Measurements from ENCODE around the gene FEZ2. TPM values are rescaled to one million over a fixed set of nuclear protein-coding genes. Genes with fewer than 3 reads are reported as not detected.

FEZ2 gene
- polyA plus RNA-seq, 1 donor (not counting 4 experiments of a cell fraction or from before 2014, with no cell fraction given) = 56.2 TPM

DNA sequence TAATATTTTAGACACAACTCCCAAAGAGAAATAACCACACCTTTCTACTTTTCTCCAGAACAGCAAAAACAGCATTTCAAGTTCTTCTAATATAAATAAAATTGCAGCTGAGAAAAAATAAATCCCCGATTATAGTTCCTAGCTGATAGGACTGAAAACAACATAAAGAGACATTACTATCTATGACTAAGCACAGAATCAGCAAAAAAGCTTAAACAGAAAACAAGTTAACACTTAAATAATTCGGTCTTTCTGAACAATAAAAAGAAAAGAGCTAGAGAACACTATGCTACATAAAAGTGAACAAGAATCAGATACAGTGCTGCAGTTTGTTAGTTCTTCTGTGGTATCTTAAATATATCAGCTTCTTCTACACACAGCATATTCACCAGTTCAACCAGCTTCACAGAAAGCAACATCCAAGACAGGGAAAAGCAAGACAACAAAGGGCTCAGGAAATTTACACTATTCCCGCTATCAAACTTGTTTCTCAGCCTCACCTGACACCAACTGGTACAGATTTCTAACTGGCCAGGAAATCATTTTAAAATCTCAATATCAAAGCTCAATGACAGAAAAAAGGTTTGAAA is 28.6 kb downstream of the FEZ2 start:
- Histone ChIP-seq H3K9me1 (ENCODE audit: control insufficient read depth, extremely low read depth, insufficient read depth, low read length) (no peaks in the 10 kb centered on the region), H4K20me1 (ENCODE audit: control insufficient read depth, extremely low read depth, insufficient read depth, low read length) (no peaks in the 10 kb centered on the region), H3K36me3 (ENCODE audit: control insufficient read depth in 2 of 2, extremely low read depth in 1 of 2, insufficient read depth in 2 of 2, low read length in 2 of 2) (peaks cover 4 to 11% of the 10 kb centered on the region in 2 experiments), H3K79me2 (ENCODE audit: control insufficient read depth, insufficient read depth, low read length) (peaks cover 22% of the 10 kb centered on the region), H3K27me3 (ENCODE audit: control insufficient read depth, extremely low read depth, insufficient read depth, low read length) (no peaks in the 10 kb centered on the region), H3K4me3 (ENCODE audit: control insufficient read depth in 2 of 3, extremely low read depth in 1 of 3, insufficient read depth in 2 of 3, low read depth in 1 of 3, low read length in 3 of 3) (peak overlapping the region in 1 of 3 experiments; percentile 24), H3K27ac (ENCODE audit: control insufficient read depth, insufficient read depth, low read length) (peak overlapping the region; percentile 45), H3K4me2 (ENCODE audit: control insufficient read depth, extremely low read depth, insufficient read depth, low read depth, low read length) (peak overlapping the region; percentile 82), H3K4me1 (ENCODE audit: control insufficient read depth, extremely low read depth, insufficient read depth, low read length) (peaks cover 33% of the 10 kb centered on the region), H3K9me3 (ENCODE audit: control insufficient read depth, low read depth, low read length) (no peaks in the 10 kb centered on the region), H3K9ac (ENCODE audit: control insufficient read depth, extremely low read depth, insufficient read depth, low read length) (no peak overlapping the region), H2AFZ (ENCODE audit: control insufficient read depth, low read length) (no peak overlapping the region)
- no peak for DNase-seq (ENCODE audit: low read depth, low spot score)
- peak; percentile 81 for FAIRE-seq
- TF ChIP-seq EZH2 (IDR thresholded peaks at IDR 0.05; ENCODE audit: low read length) (no peak), CTCF (optimal IDR thresholded peaks at IDR 0.05 in 1 of 3, IDR thresholded peaks at IDR 0.05 in 1 of 3, conservative IDR thresholded peaks at IDR 0.05 in 1 of 3; ENCODE audit: extremely low read depth in 1 of 3, insufficient read depth in 2 of 3, low read length in 3 of 3) (no peak)
- dilution Hi-C loops (cut with MboI; ENCODE audit: extremely low pct_ligation_motif_present, low sequenced_read_pairs) = no loop called here

- H3K9me1 ChIP-seq (ENCODE audit: control insufficient read depth, extremely low read depth, insufficient read depth, low read length) = no peaks in the 10 kb centered on the region
- peak overlapping the region; percentile 16 for H2AFZ ChIP-seq (ENCODE audit: control insufficient read depth, low read length)
- peaks cover 37% of the 10 kb centered on the region for H3K4me1 ChIP-seq (ENCODE audit: control insufficient read depth, extremely low read depth, insufficient read depth, low read length)
- H3K36me3 ChIP-seq (ENCODE audit: control insufficient read depth in 2 of 2, extremely low read depth in 1 of 2, insufficient read depth in 2 of 2, low read length in 2 of 2) = peaks cover 5 to 13% of the 10 kb centered on the region in 2 experiments
- FAIRE-seq = peak; percentile 73
- H3K79me2 ChIP-seq (ENCODE audit: control insufficient read depth, insufficient read depth, low read length) = peaks cover 27% of the 10 kb centered on the region
- no peak for DNase-seq (ENCODE audit: low read depth, low spot score)
- no peak for TF ChIP-seq EZH2 (IDR thresholded peaks at IDR 0.05; ENCODE audit: low read length)
- no peak for TF ChIP-seq CTCF (optimal IDR thresholded peaks at IDR 0.05 in 1 of 3, IDR thresholded peaks at IDR 0.05 in 1 of 3, conservative IDR thresholded peaks at IDR 0.05 in 1 of 3; ENCODE audit: extremely low read depth in 1 of 3, insufficient read depth in 2 of 3, low read length in 3 of 3)
- peak overlapping the region in 2 of 3 experiments; percentile 41 to 50 for H3K4me3 ChIP-seq (ENCODE audit: control insufficient read depth in 2 of 3, extremely low read depth in 1 of 3, insufficient read depth in 2 of 3, low read depth in 1 of 3, low read length in 3 of 3)
- H3K27me3 ChIP-seq (ENCODE audit: control insufficient read depth, extremely low read depth, insufficient read depth, low read length) = no peaks in the 10 kb centered on the region
- peak overlapping the region; percentile 40 for H3K9ac ChIP-seq (ENCODE audit: control insufficient read depth, extremely low read depth, insufficient read depth, low read length)
- dilution Hi-C loops (cut with MboI; ENCODE audit: extremely low pct_ligation_motif_present, low sequenced_read_pairs) = no loop called here
- H4K20me1 ChIP-seq (ENCODE audit: control insufficient read depth, extremely low read depth, insufficient read depth, low read length) = no peaks in the 10 kb centered on the region
- H3K4me2 ChIP-seq (ENCODE audit: control insufficient read depth, extremely low read depth, insufficient read depth, low read depth, low read length) = peak overlapping the region; percentile 82
- H3K27ac ChIP-seq (ENCODE audit: control insufficient read depth, insufficient read depth, low read length) = peak overlapping the region; percentile 45
- no peaks in the 10 kb centered on the region for H3K9me3 ChIP-seq (ENCODE audit: control insufficient read depth, low read depth, low read length)
Observed at GRCh38 chr2:36568516-36569246, 29.3 kb downstream of the FEZ2 start.
